Neural progenitor cell (in vitro differentiated cells): ENCODE measurements around the gene DHTKD1.

Experiments used
- EZH2 ChIP-seq: fragments of 200-600 bp; sonication (generic); IDR thresholded peaks from 2 replicates; pipeline ENCODE4 v1.6.1; 2017; ENCODE audit warnings: antibody characterized with exemption, mild to moderate bottlenecking, moderate library complexity
- EZH2phosphoT487 ChIP-seq: fragments of 200-600 bp; sonication (generic); IDR thresholded peaks from 2 replicates; pipeline ENCODE4 v1.6.1; 2017; ENCODE audit warnings: antibody characterized with exemption
- TF ChIP-seq, protein P1 (sequence below): fragments of 200-600 bp; sonication (generic); IDR thresholded peaks from 2 replicates; pipeline ENCODE4 v1.5.1; 2017; ENCODE audit warnings: antibody characterized with exemption, mild to moderate bottlenecking

DNA sequence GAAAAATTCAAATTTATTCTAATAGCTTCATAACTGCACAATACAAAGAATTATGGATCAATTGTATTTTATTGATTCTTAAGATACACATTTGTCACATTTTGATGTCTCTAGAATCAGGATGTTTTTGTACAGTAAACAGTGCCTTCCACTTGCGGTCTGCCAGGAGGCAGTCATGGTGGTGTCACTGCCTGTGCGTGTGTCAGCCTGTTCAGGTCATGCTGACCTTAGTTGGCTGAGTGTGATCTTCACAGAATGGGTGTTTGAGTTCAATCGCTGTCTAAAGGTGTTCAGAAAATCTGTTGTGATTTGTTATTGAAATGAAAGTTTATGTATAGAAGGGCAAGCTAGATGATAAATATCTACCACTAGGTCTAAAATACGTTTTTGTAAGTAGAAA, 81.4 kb downstream of the DHTKD1 start:
- TF ChIP-seq EZH2phosphoT487 = no peak
- TF ChIP-seq, protein P1, sequence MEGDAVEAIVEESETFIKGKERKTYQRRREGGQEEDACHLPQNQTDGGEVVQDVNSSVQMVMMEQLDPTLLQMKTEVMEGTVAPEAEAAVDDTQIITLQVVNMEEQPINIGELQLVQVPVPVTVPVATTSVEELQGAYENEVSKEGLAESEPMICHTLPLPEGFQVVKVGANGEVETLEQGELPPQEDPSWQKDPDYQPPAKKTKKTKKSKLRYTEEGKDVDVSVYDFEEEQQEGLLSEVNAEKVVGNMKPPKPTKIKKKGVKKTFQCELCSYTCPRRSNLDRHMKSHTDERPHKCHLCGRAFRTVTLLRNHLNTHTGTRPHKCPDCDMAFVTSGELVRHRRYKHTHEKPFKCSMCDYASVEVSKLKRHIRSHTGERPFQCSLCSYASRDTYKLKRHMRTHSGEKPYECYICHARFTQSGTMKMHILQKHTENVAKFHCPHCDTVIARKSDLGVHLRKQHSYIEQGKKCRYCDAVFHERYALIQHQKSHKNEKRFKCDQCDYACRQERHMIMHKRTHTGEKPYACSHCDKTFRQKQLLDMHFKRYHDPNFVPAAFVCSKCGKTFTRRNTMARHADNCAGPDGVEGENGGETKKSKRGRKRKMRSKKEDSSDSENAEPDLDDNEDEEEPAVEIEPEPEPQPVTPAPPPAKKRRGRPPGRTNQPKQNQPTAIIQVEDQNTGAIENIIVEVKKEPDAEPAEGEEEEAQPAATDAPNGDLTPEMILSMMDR = no peak
- no peak for TF ChIP-seq EZH2
